Neural cell (in vitro differentiated cells): ENCODE results near the gene OR5A1. TPM values are rescaled to one million over a fixed set of nuclear protein-coding genes. Genes with fewer than 3 reads are reported as not detected.

Experiments
- H2AFZ ChIP-seq: fragments of 200-600, 300-800 bp; sonication (generic), shearing (Covaris generic); 2 replicates; pipeline ENCODE4 v1.6.0; 2014; ENCODE audit warnings: low read depth, mild to moderate bottlenecking, antibody characterized with exemption, low read length, moderate library complexity
- H3F3A ChIP-seq: fragments of 200-600 bp; shearing (Covaris generic); 2 replicates; pipeline ENCODE4 v1.6.1; 2016; ENCODE audit warnings: mild to moderate bottlenecking, moderate library complexity, mixed read lengths, antibody characterized with exemption, low read length; ENCODE audit not compliant: insufficient read depth, poor library complexity, severe bottlenecking
- H3K27ac ChIP-seq: fragments of 200-600, 300-800 bp; sonication (generic), shearing (Covaris generic); 2 replicates; pipeline ENCODE4 v1.5.1; 2014; ENCODE audit warnings: mild to moderate bottlenecking, low read length, moderate library complexity
- H3K27me3 ChIP-seq: fragments of 300-800, 200-600 bp; sonication (generic), shearing (Covaris generic); 2 replicates; pipeline ENCODE4 v1.6.0; 2014; ENCODE audit warnings: mild to moderate bottlenecking, low read depth, low read length, moderate library complexity; ENCODE audit not compliant: insufficient read depth
- H3K36me3 ChIP-seq: fragments of 300-800, 200-600 bp; sonication (generic), shearing (Covaris generic); 2 replicates; pipeline ENCODE4 v1.5.1; 2014; ENCODE audit warnings: mild to moderate bottlenecking, antibody characterized with exemption, low read length, moderate library complexity; ENCODE audit not compliant: insufficient read depth
- H3K4me2 ChIP-seq: fragments of 300-800, 200-600 bp; sonication (generic), shearing (Covaris generic); 2 replicates; pipeline ENCODE4 v1.6.0; 2014; ENCODE audit warnings: mild to moderate bottlenecking, low read length
- H3K4me3 ChIP-seq: fragments of 300-800, 200-600 bp; sonication (generic), shearing (Covaris generic); 2 replicates; pipeline ENCODE4 v1.5.1; 2014; ENCODE audit warnings: mild to moderate bottlenecking, low read length, moderate library complexity
- H3K79me2 ChIP-seq: fragments of 200-600 bp; shearing (Covaris generic); replicated peaks from 2 replicates; pipeline ENCODE4 v1.6.0; 2014; ENCODE audit warnings: mild to moderate bottlenecking, low read length, moderate library complexity; ENCODE audit not compliant: insufficient read depth
- H3K9ac ChIP-seq: fragments of 300-800, 200-600 bp; sonication (generic), shearing (Covaris generic); 2 replicates; pipeline ENCODE4 v1.6.1; 2016; ENCODE audit warnings: mild to moderate bottlenecking, low read length, mixed read lengths
- H3K9me2 ChIP-seq: fragments of 200-600 bp; shearing (Covaris generic); 2 replicates; pipeline ENCODE4 v1.6.1; 2016; ENCODE audit warnings: mild to moderate bottlenecking, low read length, mixed read lengths; ENCODE audit not compliant: insufficient read depth
- H3K9me3 ChIP-seq: fragments of 200-600, 300-800 bp; sonication (generic), shearing (Covaris generic); 2 replicates; pipeline ENCODE4 v1.6.1; 2016; ENCODE audit warnings: mild to moderate bottlenecking, mixed run types, low read length, moderate library complexity, mixed read lengths
- H4K20me1 ChIP-seq: fragments of 200-600 bp; shearing (Covaris generic); 2 replicates; pipeline ENCODE4 v1.6.1; 2016; ENCODE audit warnings: mild to moderate bottlenecking, mixed run types; ENCODE audit not compliant: insufficient read depth
- EP300 ChIP-seq: fragments of 450-650 bp; conservative IDR thresholded peaks from 2 replicates; pipeline ENCODE4 v1.6.1; 2014; ENCODE audit warnings: antibody characterized with exemption, mild to moderate bottlenecking, moderate library complexity; ENCODE audit not compliant: poor library complexity, severe bottlenecking
- EZH2 ChIP-seq: fragments of 200-600, 300-800 bp; shearing (Covaris generic), sonication (generic); IDR thresholded peaks from 2 replicates; pipeline ENCODE4 v1.6.1; 2014; ENCODE audit warnings: antibody characterized with exemption, low read length, borderline replicate concordance, mild to moderate bottlenecking; ENCODE audit not compliant: insufficient read depth, poor library complexity, severe bottlenecking
- MXI1 ChIP-seq: fragments of 450-650 bp; conservative IDR thresholded peaks from 2 replicates; pipeline ENCODE4 v1.6.1; 2014; ENCODE audit warnings: antibody characterized with exemption, mild to moderate bottlenecking; ENCODE audit not compliant: poor library complexity, severe bottlenecking
- POLR2AphosphoS5 ChIP-seq: IDR thresholded peaks from 2 replicates; pipeline ENCODE4 v1.6.1; 2012
- RAD21 ChIP-seq: fragments of 450-650 bp; conservative IDR thresholded peaks from 2 replicates; pipeline ENCODE4 v1.6.1; 2014; ENCODE audit warnings: antibody characterized with exemption, mild to moderate bottlenecking, moderate library complexity
- REST ChIP-seq: IDR thresholded peaks from 2 replicates; pipeline ENCODE4 v1.6.1; 2012; ENCODE audit warnings: borderline replicate concordance
- SMC3 ChIP-seq: fragments of 450-650 bp; conservative IDR thresholded peaks from 2 replicates; pipeline ENCODE4 v1.6.1; 2014; ENCODE audit warnings: antibody characterized with exemption, mild to moderate bottlenecking, moderate library complexity; ENCODE audit not compliant: poor library complexity
- TAF1 ChIP-seq: IDR thresholded peaks from 2 replicates; pipeline ENCODE4 v1.6.1; 2012; ENCODE audit warnings: low read depth
- polyA plus RNA-seq: library from polyadenylated mRNA; depleted of rRNA; stranded (reverse); fragments of >200 nt; gene quantifications from 2 replicates; pipeline ENCODE4 v1.2.3, GENCODE V29; 2014
- TF ChIP-seq, protein P1 (sequence below): fragments of 450-650 bp; IDR thresholded peaks from 2 replicates; pipeline ENCODE4 v1.5.1; 2014; ENCODE audit warnings: antibody characterized with exemption, mild to moderate bottlenecking, moderate library complexity; ENCODE audit not compliant: poor library complexity, severe bottlenecking

Gene OR5A1
- polyA plus RNA-seq, 1 donor from 2014 or later: not detected

- no peaks in the 10 kb centered on the region for H4K20me1 ChIP-seq
- no peak overlapping the region for H3K4me3 ChIP-seq
- H3K36me3 ChIP-seq: no peaks in the 10 kb centered on the region
- no peak overlapping the region for H3K27ac ChIP-seq
- no peaks in the 10 kb centered on the region for H3K9me2 ChIP-seq
- no peak overlapping the region for H3K4me2 ChIP-seq
- H2AFZ ChIP-seq: no peak overlapping the region
- no peaks in the 10 kb centered on the region for H3F3A ChIP-seq
- no peaks in the 10 kb centered on the region for H3K27me3 ChIP-seq
- H3K79me2 ChIP-seq: no peaks in the 10 kb centered on the region
- no peaks in the 10 kb centered on the region for H3K9me3 ChIP-seq
- TF ChIP-seq POLR2AphosphoS5 (no peak), REST (no peak), EZH2 (no peak), SMC3 (no peak), MXI1 (no peak), TAF1 (no peak), RAD21 (no peak), EP300 (no peak)
- TF ChIP-seq, protein P1, sequence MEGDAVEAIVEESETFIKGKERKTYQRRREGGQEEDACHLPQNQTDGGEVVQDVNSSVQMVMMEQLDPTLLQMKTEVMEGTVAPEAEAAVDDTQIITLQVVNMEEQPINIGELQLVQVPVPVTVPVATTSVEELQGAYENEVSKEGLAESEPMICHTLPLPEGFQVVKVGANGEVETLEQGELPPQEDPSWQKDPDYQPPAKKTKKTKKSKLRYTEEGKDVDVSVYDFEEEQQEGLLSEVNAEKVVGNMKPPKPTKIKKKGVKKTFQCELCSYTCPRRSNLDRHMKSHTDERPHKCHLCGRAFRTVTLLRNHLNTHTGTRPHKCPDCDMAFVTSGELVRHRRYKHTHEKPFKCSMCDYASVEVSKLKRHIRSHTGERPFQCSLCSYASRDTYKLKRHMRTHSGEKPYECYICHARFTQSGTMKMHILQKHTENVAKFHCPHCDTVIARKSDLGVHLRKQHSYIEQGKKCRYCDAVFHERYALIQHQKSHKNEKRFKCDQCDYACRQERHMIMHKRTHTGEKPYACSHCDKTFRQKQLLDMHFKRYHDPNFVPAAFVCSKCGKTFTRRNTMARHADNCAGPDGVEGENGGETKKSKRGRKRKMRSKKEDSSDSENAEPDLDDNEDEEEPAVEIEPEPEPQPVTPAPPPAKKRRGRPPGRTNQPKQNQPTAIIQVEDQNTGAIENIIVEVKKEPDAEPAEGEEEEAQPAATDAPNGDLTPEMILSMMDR: no peak
- no peak overlapping the region for H3K9ac ChIP-seq
Measured at GRCh38 chr11:59480359-59480758, 44.1 kb downstream of the OR5A1 start.

Other genes with a start within 250 kb of the OR5A1 start
- 0.21 TPM in 1 of 2 replicates, not detected in the other for gene MPEG1, start 223.5 kb upstream of the OR5A1 start, polyA plus RNA-seq
- not detected in 2 replicates for gene OR5AN1, start 77.6 kb upstream of the OR5A1 start, polyA plus RNA-seq
- not detected in 2 replicates for gene OR5A2, start 10.1 kb upstream of the OR5A1 start, polyA plus RNA-seq
- gene OR4D6, start 20.5 kb downstream of the OR5A1 start, polyA plus RNA-seq: not detected in 2 replicates
- not detected in 2 replicates for gene OR4D10, start 36.8 kb downstream of the OR5A1 start, polyA plus RNA-seq
- 1.6 TPM in 1 of 2 replicates, not detected in the other for gene OR4D11, start 67.1 kb downstream of the OR5A1 start, polyA plus RNA-seq
- not detected in 2 replicates for gene OR4D9, start 75.1 kb downstream of the OR5A1 start, polyA plus RNA-seq
- gene OSBP, start 179.3 kb downstream of the OR5A1 start, polyA plus RNA-seq: 24.4 and 25.7 TPM in 2 replicates
- 3.2 and 3.4 TPM in 2 replicates for gene PATL1, start 232.6 kb downstream of the OR5A1 start, polyA plus RNA-seq